22Rv1 (cell line): Measurements from ENCODE around the gene FSIP1.

Experiments used
- CTCF ChIP-seq: fragments of 450-650 bp; IDR thresholded peaks from 2 replicates; pipeline ENCODE4 v1.5.1; 2017; ENCODE audit warnings: mild to moderate bottlenecking
- ZFX ChIP-seq: fragments of 450-650 bp; IDR thresholded peaks from 2 replicates; pipeline ENCODE4 v1.6.1; 2017; ENCODE audit warnings: antibody characterized with exemption, borderline replicate concordance

GRCh38 chr15:39573844-39574243, 208.8 kb downstream of the FSIP1 start:
- TF ChIP-seq CTCF (no peak), ZFX (no peak)
